Measurements from ENCODE around the gene RALGPS1.

Gene RALGPS1

GRCh38 chr9:127022913-127023660 is 108.5 kb downstream of the RALGPS1 start:
- DNase-seq (ENCODE audit: low spot score): no peak

- no peak for DNase-seq (ENCODE audit: low spot score)
These were observed 110.5 kb downstream of the RALGPS1 start for GRCh38 chr9:127025042-127025441.

- DNase-seq (ENCODE audit: low spot score): no peak
These were observed 113.1 kb downstream of the RALGPS1 start for GRCh38 chr9:127027694-127028093.

- no peak for DNase-seq (ENCODE audit: low spot score)
These were observed 115.0 kb downstream of the RALGPS1 start for GRCh38 chr9:127029548-127029947.

- DNase-seq (ENCODE audit: low spot score): no peak
These were observed 116.5 kb downstream of the RALGPS1 start for GRCh38 chr9:127030814-127031740.

- DNase-seq (ENCODE audit: low spot score): no peak
These were observed 117.7 kb downstream of the RALGPS1 start for GRCh38 chr9:127032256-127032655.

- no peak for DNase-seq (ENCODE audit: low spot score)
These were observed 118.5 kb downstream of the RALGPS1 start for GRCh38 chr9:127033061-127033460.

- no peak for DNase-seq (ENCODE audit: low spot score)
These were observed 119.2 kb downstream of the RALGPS1 start for GRCh38 chr9:127033789-127034188.

- no peak for DNase-seq (ENCODE audit: low spot score)
These were observed 120.1 kb downstream of the RALGPS1 start for GRCh38 chr9:127034691-127035090.

GRCh38 chr9:127035423-127035822 is 120.8 kb downstream of the RALGPS1 start:
- DNase-seq (ENCODE audit: low spot score): no peak

GRCh38 chr9:127035948-127036347 is 121.4 kb downstream of the RALGPS1 start:
- no peak for DNase-seq (ENCODE audit: low spot score)

- DNase-seq (ENCODE audit: low spot score): no peak
These were observed 121.9 kb downstream of the RALGPS1 start for GRCh38 chr9:127036437-127036836.

GRCh38 chr9:127038531-127038930 is 123.9 kb downstream of the RALGPS1 start:
- no peak for DNase-seq (ENCODE audit: low spot score)

- no peak for DNase-seq (ENCODE audit: low spot score)
These were observed 124.9 kb downstream of the RALGPS1 start for GRCh38 chr9:127039492-127039891.

- no peak for DNase-seq (ENCODE audit: low spot score)
These were observed 130.6 kb downstream of the RALGPS1 start for GRCh38 chr9:127045148-127045547.

GRCh38 chr9:127047971-127048370 is 133.4 kb downstream of the RALGPS1 start:
- DNase-seq (ENCODE audit: low spot score): no peak

GRCh38 chr9:127049044-127049443 is 134.5 kb downstream of the RALGPS1 start:
- no peak for DNase-seq (ENCODE audit: low spot score)

- DNase-seq (ENCODE audit: low spot score): no peak
These were observed 135.0 kb downstream of the RALGPS1 start for GRCh38 chr9:127049581-127049980.

- no peak for DNase-seq (ENCODE audit: low spot score)
These were observed 135.6 kb downstream of the RALGPS1 start for GRCh38 chr9:127050152-127050551.

- no peak for DNase-seq (ENCODE audit: low spot score)
These were observed 136.0 kb downstream of the RALGPS1 start for GRCh38 chr9:127050591-127051001.

- no peak for DNase-seq (ENCODE audit: low spot score)
These were observed 137.5 kb downstream of the RALGPS1 start for GRCh38 chr9:127051881-127052595.

GRCh38 chr9:127053057-127053821 is 138.7 kb downstream of the RALGPS1 start:
- no peak for DNase-seq (ENCODE audit: low spot score)

Measured in hematopoietic multipotent progenitor cell treated with erythropoietin and hydrocortisone succinate and interleukin-3 and kit ligand, for 17 days (in vitro differentiated cells).